Osteoblast (primary cell): ENCODE results near the gene LBHD2. TPM values are rescaled to one million over a fixed set of nuclear protein-coding genes. Genes with fewer than 3 reads are reported as not detected.

Experiments
- DNase-seq: peaks from one replicate; pipeline ENCODE4 v3.0.0; 2011; ENCODE audit warnings: low spot score, mixed read lengths; ENCODE audit not compliant: insufficient read length; ENCODE audit errors: missing footprints
- H2AFZ ChIP-seq: 2 replicates; pipeline ENCODE4 v1.6.0; 2011; ENCODE audit warnings: mild to moderate bottlenecking, low read length
- H3K27ac ChIP-seq: 2 replicates; pipeline ENCODE4 v1.5.1; 2011; ENCODE audit warnings: mild to moderate bottlenecking, low read depth, low read length, moderate library complexity
- H3K27me3 ChIP-seq: 2 replicates; pipeline ENCODE4 v1.6.0; 2012; ENCODE audit warnings: mild to moderate bottlenecking, control low read depth, inconsistent platforms, low read length, moderate library complexity; ENCODE audit not compliant: insufficient read depth
- H3K36me3 ChIP-seq: 2 replicates; pipeline ENCODE4 v1.5.1; 2011; ENCODE audit warnings: mild to moderate bottlenecking, low read length, control low read depth, moderate library complexity; ENCODE audit not compliant: insufficient read depth
- H3K4me1 ChIP-seq: 2 replicates; pipeline ENCODE4 v1.5.1; 2011; ENCODE audit warnings: mild to moderate bottlenecking, low read length, control low read depth, moderate library complexity; ENCODE audit not compliant: insufficient read depth
- H3K4me2 ChIP-seq: 2 replicates; pipeline ENCODE4 v1.6.0; 2011; ENCODE audit warnings: mild to moderate bottlenecking, low read length; ENCODE audit not compliant: insufficient read depth
- H3K4me3 ChIP-seq: fragments of 200-600 bp; sonication (generic); 3 replicates; pipeline ENCODE4 v1.5.1; 2012; ENCODE audit warnings: mild to moderate bottlenecking, low read length, inconsistent platforms; ENCODE audit not compliant: insufficient read depth
- H3K79me2 ChIP-seq: 2 replicates; pipeline ENCODE4 v1.6.0; 2012; ENCODE audit warnings: mild to moderate bottlenecking, low read length, control low read depth, inconsistent platforms; ENCODE audit not compliant: insufficient read depth
- H3K9me3 ChIP-seq: 2 replicates; pipeline ENCODE4 v1.5.1; 2011; ENCODE audit warnings: low read depth, low read length, control low read depth
- H4K20me1 ChIP-seq: 2 replicates; pipeline ENCODE4 v1.6.0; 2012; ENCODE audit warnings: mild to moderate bottlenecking, low read length, control low read depth; ENCODE audit not compliant: insufficient read depth
- CTCF ChIP-seq: IDR thresholded peaks from 2 replicates; pipeline ENCODE4 v1.5.1; 2011; ENCODE audit warnings: mild to moderate bottlenecking, low read depth, low read length, moderate library complexity; ENCODE audit errors: extremely low read depth
- total RNA-seq: library from RNA; depleted of rRNA; stranded (reverse); fragments of >200 nt; gene quantifications from 2 replicates; pipeline ENCODE4 v1.2.3, GENCODE V29; 2012

The LBHD2 gene
- total RNA-seq, 1 donor: not detected

GRCh38 chr14:103091883-103092222 is 7.8 kb downstream of the LBHD2 start:
- peak overlapping the region; percentile 74 for H3K4me2 ChIP-seq
- H3K4me3 ChIP-seq: peak overlapping the region; percentile 65
- H3K79me2 ChIP-seq: no peaks in the 10 kb centered on the region
- H3K9me3 ChIP-seq: no peaks in the 10 kb centered on the region
- peak overlapping the region; percentile 81 for H2AFZ ChIP-seq
- no peaks in the 10 kb centered on the region for H3K4me1 ChIP-seq
- DNase-seq: no peak
- no peak for TF ChIP-seq CTCF
- no peaks in the 10 kb centered on the region for H3K36me3 ChIP-seq
- H4K20me1 ChIP-seq: no peaks in the 10 kb centered on the region
- no peaks in the 10 kb centered on the region for H3K27me3 ChIP-seq
- no peak overlapping the region for H3K27ac ChIP-seq

- no peak for DNase-seq
- no peaks in the 10 kb centered on the region for H4K20me1 ChIP-seq
- no peaks in the 10 kb centered on the region for H3K27me3 ChIP-seq
- H3K4me3 ChIP-seq: no peak overlapping the region
- H3K4me2 ChIP-seq: peak overlapping the region; percentile 60
- H3K79me2 ChIP-seq: no peaks in the 10 kb centered on the region
- no peak overlapping the region for H3K27ac ChIP-seq
- TF ChIP-seq CTCF: no peak
- no peaks in the 10 kb centered on the region for H3K9me3 ChIP-seq
- no peak overlapping the region for H2AFZ ChIP-seq
- H3K36me3 ChIP-seq: no peaks in the 10 kb centered on the region
- H3K4me1 ChIP-seq: no peaks in the 10 kb centered on the region
These were observed 9.9 kb downstream of the LBHD2 start for GRCh38 chr14:103093856-103094405.

- Histone ChIP-seq H3K9me3 (no peaks in the 10 kb centered on the region), H3K79me2 (no peaks in the 10 kb centered on the region), H4K20me1 (no peaks in the 10 kb centered on the region), H3K27me3 (no peaks in the 10 kb centered on the region), H3K36me3 (no peaks in the 10 kb centered on the region), H3K4me1 (no peaks in the 10 kb centered on the region), H2AFZ (peak within 1 kb of the TSS; percentile 35), H3K27ac (no peak within 1 kb of the TSS), H3K4me3 (no peak within 1 kb of the TSS), H3K4me2 (peak within 1 kb of the TSS; percentile 60)
- TF ChIP-seq CTCF: no peak
- DNase-seq: peak; percentile 91
These were observed 10.6 kb downstream of the LBHD2 start, which contains the start of gene EXOC3L4 for GRCh38 chr14:103094406-103095209. EXOC3L4 (plus strand) TSS chr14:103094725; CDS start chr14:103100220, 5,495 bp downstream.

DNA sequence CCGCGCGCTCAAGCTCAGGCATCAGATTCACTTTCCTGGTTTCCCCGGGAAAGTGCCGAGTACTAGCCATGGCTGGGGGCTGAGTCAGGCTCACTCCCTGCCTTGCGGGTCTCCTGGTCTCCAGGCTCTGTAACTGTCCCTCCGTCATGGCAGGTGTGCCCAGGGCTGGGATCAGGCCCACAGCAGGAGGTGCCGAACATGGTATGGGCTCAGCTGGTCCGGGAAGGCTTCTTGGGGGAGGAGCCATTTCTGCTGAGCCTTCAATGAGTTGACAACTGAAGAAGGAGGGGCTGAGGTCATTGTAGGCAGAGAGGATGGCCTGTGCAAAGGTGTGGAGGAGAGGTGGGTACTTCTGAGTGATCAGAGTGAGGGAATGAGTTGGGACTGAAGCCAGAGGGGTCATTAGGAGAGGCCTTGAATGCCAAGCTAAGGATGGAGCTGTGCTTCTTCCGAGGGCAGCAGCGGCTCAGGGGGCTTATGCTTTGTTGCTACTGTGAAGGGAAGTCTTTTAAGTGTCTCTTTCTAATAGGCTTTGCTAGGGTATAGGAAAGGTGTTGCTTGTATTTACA is 11.3 kb downstream of the LBHD2 start:
- Histone ChIP-seq H3K27ac (no peak overlapping the region), H3K36me3 (no peaks in the 10 kb centered on the region), H3K27me3 (no peaks in the 10 kb centered on the region), H3K79me2 (no peaks in the 10 kb centered on the region), H3K9me3 (no peaks in the 10 kb centered on the region), H2AFZ (no peak overlapping the region), H3K4me1 (no peaks in the 10 kb centered on the region), H3K4me3 (no peak overlapping the region), H4K20me1 (no peaks in the 10 kb centered on the region), H3K4me2 (no peak overlapping the region)
- DNase-seq: no peak
- no peak for TF ChIP-seq CTCF
